ENCODE data around the gene MACROD2. TPM values are rescaled to one million over a fixed set of nuclear protein-coding genes. Genes with fewer than 3 reads are reported as not detected.

MACROD2 gene
- total RNA-seq, 2 donors from 2014 or later: 8.0 to 19.4 TPM

DNA sequence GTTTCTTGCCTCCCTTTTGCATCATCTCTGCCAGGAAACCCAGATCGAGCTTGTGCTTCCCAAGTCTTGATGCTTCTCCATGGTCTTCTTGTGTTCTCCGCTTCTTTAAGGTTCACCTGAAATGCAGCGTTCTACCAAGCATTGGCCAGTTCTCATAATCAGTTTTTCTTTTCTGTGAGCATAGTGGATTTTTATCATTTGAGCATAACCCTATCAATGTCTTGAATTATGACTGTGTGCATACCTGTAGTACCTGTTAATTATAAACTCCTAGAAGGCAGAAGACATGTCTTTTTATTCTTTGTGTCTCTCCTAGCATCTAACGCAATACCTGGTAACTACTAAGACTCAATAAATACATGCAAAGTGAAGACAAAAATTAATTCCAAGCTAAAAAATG, 1146.5 kb downstream of the MACROD2 start:
- Histone ChIP-seq H3K27me3 (replicated peaks; ENCODE audit: insufficient read depth) (no peaks in the 10 kb centered on the region), H3K27ac (no peak overlapping the region), H3K4me3 (no peak overlapping the region), H3K4me1 (replicated peaks) (no peaks in the 10 kb centered on the region), H3K9me3 (no peaks in the 10 kb centered on the region), H3K36me3 (no peaks in the 10 kb centered on the region)
- WGBS: 84% methylated on average over 4 of the region's 4 CpGs
- no peak for TF ChIP-seq POLR2A (IDR thresholded peaks at IDR 0.05)
- no peak for TF ChIP-seq CTCF (IDR thresholded peaks at IDR 0.05)
- TF ChIP-seq POLR2AphosphoS5 (IDR thresholded peaks at IDR 0.05): no peak
- DNase-seq (ENCODE audit: low spot score): no peak
- intact Hi-C loops (cut with DNase I): no loop called here

DNA sequence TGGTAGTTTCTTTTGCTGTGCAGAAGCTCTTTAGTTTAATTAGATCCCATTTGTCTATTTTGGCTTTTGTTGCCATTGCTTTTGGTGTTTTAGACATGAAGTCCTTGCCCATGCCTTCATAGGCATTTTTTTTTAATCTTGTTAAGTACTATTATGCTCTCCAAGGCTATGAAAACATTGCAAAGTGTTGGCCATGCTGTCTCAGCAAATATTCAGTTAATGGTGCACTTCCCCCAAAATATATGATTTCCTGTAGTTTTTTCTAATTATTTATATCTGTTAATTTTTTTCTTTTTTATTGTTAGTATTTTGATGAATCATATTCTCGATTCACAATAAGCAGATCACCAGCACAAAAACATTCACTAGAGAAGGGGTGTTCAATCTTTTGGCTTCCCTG, 1148.2 kb downstream of the MACROD2 start:
- no peaks in the 10 kb centered on the region for H3K9me3 ChIP-seq
- intact Hi-C loops (cut with DNase I): no loop called here
- 89% methylated on average over 1 of the region's 1 CpG for WGBS
- no peaks in the 10 kb centered on the region for H3K4me1 ChIP-seq (replicated peaks)
- no peak overlapping the region for H3K4me3 ChIP-seq
- no peak overlapping the region for H3K27ac ChIP-seq
- no peaks in the 10 kb centered on the region for H3K36me3 ChIP-seq
- H3K27me3 ChIP-seq (replicated peaks; ENCODE audit: insufficient read depth): no peaks in the 10 kb centered on the region
- no peak for TF ChIP-seq CTCF (IDR thresholded peaks at IDR 0.05)
- TF ChIP-seq POLR2AphosphoS5 (IDR thresholded peaks at IDR 0.05): no peak
- TF ChIP-seq POLR2A (IDR thresholded peaks at IDR 0.05): no peak
- no peak for DNase-seq (ENCODE audit: low spot score)

DNA sequence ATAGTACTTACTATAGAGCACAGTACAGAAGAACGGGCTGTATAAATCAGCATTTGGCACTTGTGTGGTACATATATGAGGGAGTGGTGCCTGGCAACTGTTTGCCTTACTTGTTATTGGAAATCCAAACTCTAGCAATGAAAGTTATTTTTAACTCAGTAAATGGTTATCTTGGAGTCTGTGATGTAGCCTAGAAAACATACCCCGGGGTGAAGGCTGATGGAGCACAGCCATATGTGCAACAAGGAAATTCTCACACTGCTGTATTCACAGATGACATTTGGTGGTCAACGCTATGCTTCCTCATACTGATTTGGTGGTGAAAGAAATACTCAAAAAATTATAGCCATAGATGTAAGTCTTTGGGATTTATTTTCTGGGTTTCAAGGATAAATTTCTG, 1149.6 kb downstream of the MACROD2 start:
- WGBS: 46% methylated on average over 3 of the region's 3 CpGs
- Histone ChIP-seq H3K4me1 (replicated peaks) (no peaks in the 10 kb centered on the region), H3K27ac (no peak overlapping the region), H3K4me3 (no peak overlapping the region), H3K27me3 (replicated peaks; ENCODE audit: insufficient read depth) (no peaks in the 10 kb centered on the region), H3K9me3 (no peaks in the 10 kb centered on the region), H3K36me3 (no peaks in the 10 kb centered on the region)
- TF ChIP-seq POLR2AphosphoS5 (IDR thresholded peaks at IDR 0.05) (no peak), CTCF (IDR thresholded peaks at IDR 0.05) (no peak), POLR2A (IDR thresholded peaks at IDR 0.05) (no peak)
- intact Hi-C loops (cut with DNase I): no loop called here
- no peak for DNase-seq (ENCODE audit: low spot score)

- Histone ChIP-seq H3K9me3 (no peaks in the 10 kb centered on the region), H3K27ac (no peak overlapping the region), H3K4me3 (no peak overlapping the region), H3K4me1 (replicated peaks) (no peaks in the 10 kb centered on the region), H3K27me3 (replicated peaks; ENCODE audit: insufficient read depth) (no peaks in the 10 kb centered on the region), H3K36me3 (no peaks in the 10 kb centered on the region)
- no peak for DNase-seq (ENCODE audit: low spot score)
- WGBS: 61% methylated on average over 2 of the region's 2 CpGs
- TF ChIP-seq POLR2AphosphoS5 (IDR thresholded peaks at IDR 0.05) (no peak), CTCF (IDR thresholded peaks at IDR 0.05) (no peak), POLR2A (IDR thresholded peaks at IDR 0.05) (no peak)
- intact Hi-C loops (cut with DNase I): no loop called here
Observed at GRCh38 chr20:15146948-15147347, 1151.6 kb downstream of the MACROD2 start.

DNA sequence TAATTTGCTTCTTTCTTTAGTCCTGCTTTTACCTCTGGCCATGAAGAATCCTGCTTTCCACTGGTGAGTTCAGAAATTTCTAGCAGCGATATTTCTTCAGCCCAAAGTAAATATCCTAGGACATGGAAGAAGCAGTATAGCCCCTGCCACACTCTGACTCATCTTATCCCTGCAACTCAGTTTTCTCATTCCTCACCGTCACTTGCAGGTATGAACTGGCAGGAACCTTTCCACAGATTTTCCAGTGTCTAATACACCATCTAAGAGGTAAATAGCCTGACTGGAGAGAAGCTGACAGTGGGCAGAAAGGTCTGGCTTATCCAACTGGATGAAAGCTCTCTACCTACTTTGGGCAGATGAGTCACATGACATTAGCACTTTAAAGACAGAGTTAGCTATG, 1158.8 kb downstream of the MACROD2 start:
- Histone ChIP-seq H3K4me1 (replicated peaks) (no peaks in the 10 kb centered on the region), H3K27ac (no peak overlapping the region), H3K36me3 (no peaks in the 10 kb centered on the region), H3K27me3 (replicated peaks; ENCODE audit: insufficient read depth) (no peaks in the 10 kb centered on the region), H3K4me3 (no peak overlapping the region), H3K9me3 (no peaks in the 10 kb centered on the region)
- peak; percentile 5 for DNase-seq (ENCODE audit: low spot score)
- peak; percentile 21 for TF ChIP-seq POLR2AphosphoS5 (IDR thresholded peaks at IDR 0.05)
- no peak for TF ChIP-seq CTCF (IDR thresholded peaks at IDR 0.05)
- TF ChIP-seq POLR2A (IDR thresholded peaks at IDR 0.05): no peak
- 43% methylated on average over 2 of the region's 2 CpGs for WGBS
- intact Hi-C loops (cut with DNase I): no loop called here
